K562 (cell line): ENCODE results near the gene SUMO3. TPM values are rescaled to one million over a fixed set of nuclear protein-coding genes. Genes with fewer than 3 reads are reported as not detected.

ENCODE experiments used
- ATAC-seq: fragments of 200-7000 bp; cut with Tn5 transposase; 3 replicates; pipeline ENCODE4 v1.9.1; 2020; ENCODE audit warnings: moderate library complexity
- BruUV-seq: library from RNA; stranded (reverse); fragments of 400-500 nt; replicated peaks from 2 replicates; lab custom pipeline; 2021; lab: Mats Ljungman, UMichigan
- CTCF ChIA-PET: fragments of 300-600 bp; formaldehyde crosslinking; extraction: SDS; loops from one replicate; lab custom pipeline; 2021; ENCODE audit warnings: low intra/inter-chr PET ratio; lab: Yijun Ruan, JAX
- POLR2A ChIA-PET: fragments of 300-600, 350-650 bp; sonication (Branson Sonifier 250); formaldehyde crosslinking; extraction: SDS; loops from one replicate; lab custom pipeline; 2021; ENCODE audit warnings: antibody characterized with exemption, inconsistent platforms; lab: Yijun Ruan, JAX
- DNase-seq, 4 experiments: peaks; one replicate each; pipeline versions ENCODE4 v3.0.0 to v3.0.0-alpha.2; 2011 to 2018; ENCODE audit warnings: low spot score in 3 of 4, mixed read lengths in 3 of 4; ENCODE audit errors: extremely low read depth in 1 of 4
- FAIRE-seq: peaks from 2 replicates; lab custom pipeline; 2011; peaks lifted over from hg19 to GRCh38; lab: Jason Lieb, UNC
- H2AFZ ChIP-seq: 2 replicates; pipeline ENCODE4 v1.6.0; 2011; ENCODE audit warnings: low read depth, low read length, control low read depth, inconsistent platforms
- H3K27ac ChIP-seq: fragments of 200-600 bp; 3 replicates; pipeline ENCODE4 v1.8.0; 2011; ENCODE audit warnings: low read depth, mild to moderate bottlenecking, control low read depth, inconsistent platforms, low read length, moderate library complexity, mixed read lengths; ENCODE audit errors: extremely low read depth
- H3K27me3 ChIP-seq, 2 experiments: fragments of 300-600 bp in 1 of 2; 2 replicates in 1 of 2; 3 replicates in 1 of 2; pipeline versions ENCODE4 v1.6.0 to v1.8.0; 2011; ENCODE audit warnings: inconsistent platforms in 2 of 2, low read length in 2 of 2, mild to moderate bottlenecking in 1 of 2, mixed read lengths in 1 of 2, moderate library complexity in 1 of 2; ENCODE audit not compliant: control insufficient read depth in 2 of 2, insufficient read depth in 2 of 2
- H3K36me3 ChIP-seq: fragments of 300-600 bp; 3 replicates; pipeline ENCODE4 v1.8.0; 2011; ENCODE audit warnings: mild to moderate bottlenecking, low read length, inconsistent platforms; ENCODE audit not compliant: control insufficient read depth, insufficient read depth
- H3K4me1 ChIP-seq, 2 experiments: fragments of 200-600 bp in 1 of 2; replicated peaks in 1 of 2; 2 replicates in 1 of 2; 3 replicates in 1 of 2; pipeline versions ENCODE4 v1.5.1 to v1.8.0; 2011; ENCODE audit warnings: inconsistent platforms in 2 of 2, low read length in 2 of 2, mild to moderate bottlenecking in 1 of 2, mixed read lengths in 1 of 2, moderate library complexity in 1 of 2; ENCODE audit not compliant: control insufficient read depth in 2 of 2, insufficient read depth in 2 of 2
- H3K4me2 ChIP-seq: 2 replicates; pipeline ENCODE4 v1.6.1; 2011; ENCODE audit warnings: low read length, control low read depth, inconsistent platforms, mixed read lengths; ENCODE audit not compliant: insufficient read depth
- H3K4me3 ChIP-seq: fragments of 200-600 bp; sonication (generic), shearing (Covaris generic); 2 replicates; pipeline ENCODE4 v1.5.1; 2016; ENCODE audit warnings: control low read depth, inconsistent platforms
- H3K79me2 ChIP-seq: fragments of 200-600 bp; 3 replicates; pipeline ENCODE4 v1.8.0; 2011; ENCODE audit warnings: low read length, inconsistent platforms; ENCODE audit not compliant: control insufficient read depth, insufficient read depth
- H3K9ac ChIP-seq, 2 experiments: 2 replicates each; pipeline versions ENCODE4 v1.6.0 to v1.6.1; 2011; ENCODE audit warnings: low read depth in 2 of 2, low read length in 2 of 2, control low read depth in 1 of 2, inconsistent platforms in 1 of 2, mild to moderate bottlenecking in 1 of 2, mixed read lengths in 1 of 2; ENCODE audit not compliant: insufficient read depth in 1 of 2
- H3K9me1 ChIP-seq: one replicate; pipeline ENCODE4 v1.6.0; 2011; ENCODE audit warnings: inconsistent platforms, mild to moderate bottlenecking, low read length, moderate library complexity; ENCODE audit not compliant: control insufficient read depth, insufficient read depth
- H3K9me3 ChIP-seq: replicated peaks from 2 replicates; pipeline ENCODE4 v1.5.1; 2011; ENCODE audit warnings: low read depth, low read length, inconsistent platforms; ENCODE audit not compliant: control insufficient read depth, insufficient read depth
- H4K20me1 ChIP-seq: replicated peaks from 2 replicates; pipeline ENCODE4 v1.6.1; 2011; ENCODE audit warnings: low read length, inconsistent platforms, mixed read lengths; ENCODE audit not compliant: control insufficient read depth, insufficient read depth
- ARNT ChIP-seq, 2 experiments: fragments of 450-650 bp; IDR thresholded peaks; 2 replicates each; pipeline ENCODE4 v1.6.1; 2016; ENCODE audit warnings: mild to moderate bottlenecking in 1 of 2
- BCOR ChIP-seq: fragments of 450-650 bp; IDR thresholded peaks from 2 replicates; pipeline ENCODE4 v1.6.1; 2016
- CBX5 ChIP-seq: IDR thresholded peaks from 2 replicates; pipeline ENCODE4 v1.6.1; 2014; ENCODE audit warnings: low read depth, borderline replicate concordance
- EP300 ChIP-seq: IDR thresholded peaks from 2 replicates; pipeline ENCODE4 v1.6.1; 2012; ENCODE audit warnings: low read length, improper control_type of control experiment
- HDAC2 ChIP-seq: fragments of 450-650 bp; IDR thresholded peaks from 2 replicates; pipeline ENCODE4 v1.6.1; 2016; ENCODE audit warnings: mild to moderate bottlenecking
- HSF4 ChIP-seq: fragments of 250-450 bp; sonication (Bioruptor Pico); IDR thresholded peaks from 2 replicates; pipeline ENCODE4 v2.1.2; 2022; ENCODE audit warnings: mild to moderate bottlenecking, moderate library complexity, borderline replicate concordance
- MTA1 ChIP-seq: fragments of 450-650 bp; IDR thresholded peaks from 2 replicates; pipeline ENCODE4 v1.6.1; 2017; ENCODE audit warnings: borderline replicate concordance
- MTA3 ChIP-seq: fragments of 450-650 bp; formaldehyde crosslinking; IDR thresholded peaks from 2 replicates; pipeline ENCODE4 v1.6.1; 2017; ENCODE audit warnings: mild to moderate bottlenecking, borderline replicate concordance
- NBN ChIP-seq: fragments of 450-650 bp; IDR thresholded peaks from 2 replicates; pipeline ENCODE4 v1.6.1; 2016; ENCODE audit warnings: low read depth, mild to moderate bottlenecking
- RB1 ChIP-seq: fragments of 450-650 bp; IDR thresholded peaks from 2 replicates; pipeline ENCODE4 v1.6.1; 2017; ENCODE audit warnings: low read depth, mild to moderate bottlenecking
- TEAD2 ChIP-seq: fragments of 450-650 bp; IDR thresholded peaks from 2 replicates; pipeline ENCODE4 v1.6.1; 2016; ENCODE audit warnings: missing genetic modification characterization, control low read depth, missing compliant biosample characterization
- TEAD4 ChIP-seq, 2 experiments: sonication (generic) in 1 of 2; formaldehyde crosslinking in 1 of 2; IDR thresholded peaks; 2 replicates each; pipeline versions ENCODE4 v1.6.1 to v1.8.0; 2012 to 2022; ENCODE audit warnings: borderline replicate concordance in 1 of 2, inconsistent platforms in 1 of 2, low read length in 1 of 2, mild to moderate bottlenecking in 1 of 2, missing genetic modification reagents in 1 of 2
- XRCC3 ChIP-seq: fragments of 450-650 bp; IDR thresholded peaks from 2 replicates; pipeline ENCODE4 v1.6.1; 2017; ENCODE audit warnings: mild to moderate bottlenecking, moderate library complexity
- ZHX1 ChIP-seq: fragments of 150-350 bp; conservative IDR thresholded peaks from 2 replicates; pipeline ENCODE4 v1.6.1; 2014; ENCODE audit warnings: low read length
- ZNF121 ChIP-seq: sonication (generic); formaldehyde crosslinking; conservative IDR thresholded peaks from 2 replicates; pipeline ENCODE4 v1.8.0; 2022; ENCODE audit warnings: missing genetic modification reagents
- ZNF175 ChIP-seq: fragments of 200-800 bp; sonication (Bioruptor generic); IDR thresholded peaks from 2 replicates; pipeline ENCODE4 v1.6.1; 2016; ENCODE audit warnings: low read depth, mild to moderate bottlenecking, missing genetic modification characterization, missing compliant biosample characterization
- ZNF263 ChIP-seq: sonication (generic); formaldehyde crosslinking; IDR thresholded peaks from 2 replicates; pipeline ENCODE4 v1.8.0; 2022; ENCODE audit warnings: mild to moderate bottlenecking, missing genetic modification reagents, borderline replicate concordance
- ZNF280B ChIP-seq: fragments of 250-450 bp; sonication (Bioruptor Pico); IDR thresholded peaks from 2 replicates; pipeline ENCODE4 v1.5.1; 2021; ENCODE audit warnings: mild to moderate bottlenecking
- ZSCAN29 ChIP-seq: fragments of 450-650 bp; IDR thresholded peaks from 2 replicates; pipeline ENCODE4 v1.6.1; 2017
- WGBS: fragments of 100-300 bp; shearing (Covaris generic); methylation state at CpG from one replicate; pipeline ENCODE4 v1.1.6; 2016; ENCODE audit warnings: low coverage, mixed read lengths; ENCODE audit not compliant: insufficient coverage; ENCODE audit errors: missing lambda C conversion rate; 5-methylcytosine and 5-hydroxymethylcytosine counted together
- in situ Hi-C: fragments of 300-500 bp; cut with MboI; formaldehyde crosslinking; loops from 4 replicates; pipeline ENCODE4 v1.15.0; 2018; ENCODE audit warnings: inconsistent platforms, mixed read lengths
- intact Hi-C: fragments of 100-400 bp; cut with micrococcal nuclease; formaldehyde crosslinking; loops from 2 replicates; pipeline ENCODE4 v1.14.2; 2022
- polyA plus RNA-seq, 8 experiments: library from polyadenylated mRNA; depleted of rRNA in 4 of 8; stranded (reverse) in 5 of 8; unstranded in 3 of 8; fragments of >200 nt; fragmentation: Nextera tagmentation in 2 of 8; fragmentation: Illumina TruSeq in 1 of 8; extraction: Ambion mirVana in 2 of 8; extraction: Trizol in 1 of 8; gene quantifications; 2 replicates each; pipeline versions ENCODE4 v1.2.1 to v1.2.3, GENCODE V29; 2011 to 2014; ENCODE audit warnings: inconsistent platforms in 1 of 8, missing spikeins in 1 of 8
- total RNA-seq, 7 experiments: library from RNA; depleted of rRNA in 6 of 7; stranded (reverse); fragments of >200 nt in 6 of 7; fragmentation: Illumina TruSeq in 2 of 7; extraction: Trizol in 2 of 7; gene quantifications; 2 replicates each; pipeline versions ENCODE4 v1.2.1 to v1.2.3, GENCODE V29; 2011 to 2021; ENCODE audit warnings: low replicate concordance in 1 of 7

Gene SUMO3
- total and polyA plus RNA-seq, 9 of the 15 experiments (the other 6 are each of a cell fraction or from before 2014, with no cell fraction given), result 13.9 to 143 (median 113) TPM

- Histone ChIP-seq H3K9me3 (peaks cover 21% of the 10 kb centered on the region), H3K79me2 (peaks cover 7% of the 10 kb centered on the region; the same call in 2 of the 3 replicates), H3K4me2 (no peak overlapping the region), H3K36me3 (no peaks in the 10 kb centered on the region), H3K4me3 (no peak overlapping the region), H3K27ac (no peak overlapping the region), H2AFZ (no peak overlapping the region), H3K27me3 (no peaks in the 10 kb centered on the region), H3K9me1 (no peaks in the 10 kb centered on the region), H4K20me1 (no peaks in the 10 kb centered on the region), H3K4me1 (peaks cover 0 to 17% of the 10 kb centered on the region in 2 experiments; a peak in 4 of 5 replicates), H3K9ac (no peak overlapping the region)
- ATAC-seq (no peak), DNase-seq (peak in 1 of 4 experiments; percentile 42), FAIRE-seq (no peak)
- WGBS, result 42% methylated on average over 5 of the region's 5 CpGs
- ChIA-PET POLR2A (interaction anchor here (1.5 kb wide), 1 partner anchor 32 kb away, joined by 3 read pairs; no protein-coding TSS in a partner anchor), CTCF (no interaction called here)
- intact Hi-C loops, result no loop called here
- no TSS peak for BruUV-seq
- in situ Hi-C loops, result no loop called here
- TF ChIP-seq ZNF121 (peak; percentile 30; the same call in 1 of the 2 replicates), HSF4 (no peak), RB1 (no peak), BCOR (0 out of 2 replicates have a peak, but pooled peaks have one; percentile 8), EP300 (0 out of 2 replicates have a peak, but pooled peaks have one; percentile 22), XRCC3 (peak; percentile 95), ARNT (IDR thresholded peaks at IDR 0.05) (peak in 1 of 2 experiments; percentile 77; a peak in 2 of 4 replicates), NBN (peak; percentile 81), ZNF263 (no peak), ZHX1 (no peak), ZNF280B (CRISPR knock-in tag) (0 out of 2 replicates have a peak, but pooled peaks have one; percentile 37), HDAC2 (peak; percentile 32; the same call in 1 of the 2 replicates), ZSCAN29 (no peak), TEAD4 (IDR thresholded peaks at IDR 0.05; ENCODE audit: low read length) (0 out of 2 replicates have a peak, but pooled peaks have one; percentile 15), TEAD4 (CRISPR knock-in tag; IDR thresholded peaks at IDR 0.05; ENCODE audit: borderline replicate concordance) (no peak), CBX5 (peak; percentile 98), TEAD2 (no peak), MTA1 (0 out of 2 replicates have a peak, but pooled peaks have one; percentile 11), MTA3 (0 out of 2 replicates have a peak, but pooled peaks have one; percentile 56), ZNF175 (CRISPR knock-in tag) (no peak)
Measured at GRCh38 chr21:44822484-44823178, 4.8 kb upstream of the SUMO3 start.
